HEK293 (cell line): ENCODE measurements around the gene MED4.

Experiments
- BCL11A ChIP-seq: fragments of 450-650 bp; formaldehyde crosslinking; IDR thresholded peaks from 2 replicates; pipeline ENCODE4 v1.5.1; 2016; ENCODE audit warnings: low read depth, missing biosample characterization, missing genetic modification characterization
- CTCF ChIP-seq: fragments of 450-650 bp; formaldehyde crosslinking; IDR thresholded peaks from 2 replicates; pipeline ENCODE4 v1.5.1; 2016; ENCODE audit warnings: missing biosample characterization, missing genetic modification characterization
- MEIS1 ChIP-seq: sonication (generic); formaldehyde crosslinking; IDR thresholded peaks from 2 replicates; pipeline ENCODE4 v1.8.1; 2022; ENCODE audit warnings: missing genetic modification reagents, mild to moderate bottlenecking, borderline replicate concordance
- MYNN ChIP-seq: fragments of 450-650 bp; formaldehyde crosslinking; IDR thresholded peaks from 2 replicates; pipeline ENCODE4 v1.5.1; 2016; ENCODE audit warnings: missing biosample characterization, missing genetic modification characterization, borderline replicate concordance
- PRDM10 ChIP-seq: fragments of 450-650 bp; formaldehyde crosslinking; IDR thresholded peaks from 2 replicates; pipeline ENCODE4 v1.5.1; 2016; ENCODE audit warnings: missing biosample characterization, missing genetic modification characterization
- SCRT1 ChIP-seq: fragments of 450-650 bp; formaldehyde crosslinking; IDR thresholded peaks from 2 replicates; pipeline ENCODE4 v1.5.1; 2016; ENCODE audit warnings: missing biosample characterization, missing genetic modification characterization, borderline replicate concordance
- TCF7L2 ChIP-seq: IDR thresholded peaks from 2 replicates; pipeline ENCODE4 v1.6.1; 2011; ENCODE audit warnings: low read depth, mild to moderate bottlenecking, inconsistent platforms, low read length, moderate library complexity, borderline replicate concordance
- ZFP41 ChIP-seq: fragments of 450-650 bp; formaldehyde crosslinking; IDR thresholded peaks from 2 replicates; pipeline ENCODE4 v1.5.1; 2016; ENCODE audit warnings: missing biosample characterization, missing genetic modification characterization, borderline replicate concordance
- ZNF26 ChIP-seq: fragments of 450-650 bp; formaldehyde crosslinking; IDR thresholded peaks from 2 replicates; pipeline ENCODE4 v1.5.1; 2016; ENCODE audit warnings: missing biosample characterization, missing genetic modification characterization
- ZNF449 ChIP-seq: fragments of 450-650 bp; formaldehyde crosslinking; IDR thresholded peaks from 2 replicates; pipeline ENCODE4 v1.5.1; 2017; ENCODE audit warnings: missing biosample characterization, mild to moderate bottlenecking, missing genetic modification characterization, moderate library complexity
- ZNF624 ChIP-seq: fragments of 450-650 bp; formaldehyde crosslinking; IDR thresholded peaks from 2 replicates; pipeline ENCODE4 v1.5.1; 2017; ENCODE audit warnings: missing biosample characterization, missing genetic modification characterization
- ZNF830 ChIP-seq: fragments of 450-650 bp; IDR thresholded peaks from 2 replicates; pipeline ENCODE4 v1.5.0; 2018; ENCODE audit warnings: missing biosample characterization, missing genetic modification characterization, low read depth, mild to moderate bottlenecking, moderate library complexity

- TF ChIP-seq ZNF830 (tag by site-specific recombination) (no peak), SCRT1 (no peak), CTCF (tag by site-specific recombination) (no peak), ZNF26 (tag by site-specific recombination) (no peak), PRDM10 (tag by site-specific recombination) (no peak), ZFP41 (tag by site-specific recombination) (no peak), ZNF449 (tag by site-specific recombination) (no peak), MEIS1 (no peak), MYNN (tag by site-specific recombination) (no peak), ZNF624 (tag by site-specific recombination) (no peak), TCF7L2 (no peak), BCL11A (no peak)
Observed at GRCh38 chr13:48121733-48122132, 26.8 kb upstream of the MED4 start.
